Left colon (tissue), 2 donors: ENCODE results near the gene PLEKHS1. TPM values are rescaled to one million over a fixed set of nuclear protein-coding genes. Genes with fewer than 3 reads are reported as not detected.

Experiments
- ATAC-seq: fragments of 200-7000 bp; cut with Tn5 transposase; one replicate; pipeline ENCODE4 v1.9.1; 2020; ENCODE audit warnings: mild to moderate bottlenecking, moderate library complexity
- DNase-seq, 2 donors: peaks; one replicate each; pipeline ENCODE4 v3.0.0-alpha.2; 2020
- intact Hi-C, 2 donors: fragments of 100-400 bp; cut with DNase I in 1 of 2; cut with micrococcal nuclease in 1 of 2; formaldehyde crosslinking; loops; one replicate each; pipeline versions ENCODE4 v1.11.2 to v1.14.0; 2022; cut with DNase I, micrococcal nuclease
- long read RNA-seq: library from polyadenylated mRNA; unstranded; transcript quantifications from one replicate; pipeline ENCODE4 v2.0.0, GENCODE V29; 2021
- total RNA-seq, 2 donors: library from RNA; stranded (reverse); fragmentation: NEBNext Ultra II Directional; extraction: Animal tissue kit (Norgen Biotek cat#: 25700); gene quantifications; one replicate each; pipeline ENCODE4 v1.2.1, GENCODE V29; 2021
- donor health status: DM: no; HTN: no; CAD: no.
- donor health status: DM: yes; HTN: yes; CAD: no.

PLEKHS1 gene
- total RNA-seq = 10 to 100 TPM in 1 of 2 donors, 1 to 10 TPM in 1; 6.6 to 12.2 TPM
- long read RNA-seq, partial matches to known transcripts = 0 of 2 reads
- long read RNA-seq, other reads (novel, unspliced or antisense) = 2 of 2 reads

GRCh38 chr10:113751181-113751732 is at the start of gene PLEKHS1:
TSS of gene PLEKHS1 (plus strand) at chr10:113751682. CDS start at chr10:113755278, 3,596 bp downstream.
- intact Hi-C loops = no loop called here
- ATAC-seq (peak; percentile 31), DNase-seq (no peak)

DNA sequence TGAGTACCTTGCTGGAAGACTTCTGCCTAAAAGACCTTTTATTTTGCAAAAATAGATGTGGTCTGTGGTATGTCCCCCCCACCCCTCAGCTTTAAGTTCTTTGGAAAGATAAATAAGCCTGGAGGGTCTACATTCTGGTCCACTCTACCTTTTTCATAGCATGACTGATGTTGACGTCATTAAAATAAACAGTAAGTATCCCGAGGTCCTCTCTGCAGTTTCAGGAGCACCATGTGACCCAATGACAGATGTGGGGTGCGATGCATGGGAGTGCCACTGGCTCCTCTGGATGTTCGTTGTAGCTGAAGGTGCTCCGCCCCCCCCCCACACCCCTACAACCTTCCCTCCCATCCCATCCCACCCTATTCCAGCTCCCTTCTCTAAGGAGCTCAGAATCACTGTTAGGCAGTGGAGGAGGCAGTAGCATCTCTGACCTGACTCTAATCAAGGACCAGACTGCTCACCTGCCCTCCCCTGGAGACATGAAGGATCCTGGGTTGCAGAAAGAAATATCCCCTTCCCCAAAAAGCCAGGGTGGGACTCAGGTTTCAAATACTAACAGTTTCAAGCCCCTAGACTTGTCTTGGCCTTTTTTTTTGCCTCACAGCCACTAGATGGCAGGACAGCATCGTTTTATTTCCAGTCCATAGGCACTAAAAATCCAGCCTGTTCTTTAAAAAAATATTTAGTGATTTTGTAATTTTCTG is 46.7 kb upstream of the PLEKHS1 start:
- DNase-seq = no peak
- intact Hi-C loops = loop anchor here in 1 of 2 donors (5.0 kb wide), 1 partner anchor 398 kb away; no protein-coding TSS in a partner anchor
- ATAC-seq = peak; percentile 63

- ATAC-seq (no peak), DNase-seq (no peak)
- intact Hi-C loops = loop anchor here in 1 of 2 donors (5.0 kb wide), 1 partner anchor 397 kb away; no protein-coding TSS in a partner anchor
Measured at GRCh38 chr10:113705344-113705652, 46.2 kb upstream of the PLEKHS1 start.

DNA sequence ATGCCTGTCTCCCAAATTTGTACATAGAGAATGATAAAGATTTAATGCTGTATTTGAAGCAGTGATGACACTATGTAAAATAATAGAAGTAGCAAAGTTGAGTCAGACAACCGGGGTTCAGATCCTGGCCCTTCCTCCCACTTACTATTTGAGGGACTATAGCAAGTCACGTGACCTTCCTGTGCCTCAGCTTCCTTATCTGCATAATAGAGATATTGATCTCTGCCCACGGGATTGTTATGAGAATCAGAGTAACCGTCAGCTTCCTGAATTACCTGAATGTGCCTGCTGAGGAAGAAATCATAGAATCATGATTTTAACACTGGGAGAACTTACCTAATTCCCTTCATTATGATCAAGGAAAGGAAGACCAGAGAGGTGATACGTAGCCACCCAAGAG is 44.9 kb upstream of the PLEKHS1 start:
- DNase-seq (no peak), ATAC-seq (no peak)
- intact Hi-C loops = loop anchor here in 1 of 2 donors (5.0 kb wide), 1 partner anchor 396 kb away; no protein-coding TSS in a partner anchor

DNA sequence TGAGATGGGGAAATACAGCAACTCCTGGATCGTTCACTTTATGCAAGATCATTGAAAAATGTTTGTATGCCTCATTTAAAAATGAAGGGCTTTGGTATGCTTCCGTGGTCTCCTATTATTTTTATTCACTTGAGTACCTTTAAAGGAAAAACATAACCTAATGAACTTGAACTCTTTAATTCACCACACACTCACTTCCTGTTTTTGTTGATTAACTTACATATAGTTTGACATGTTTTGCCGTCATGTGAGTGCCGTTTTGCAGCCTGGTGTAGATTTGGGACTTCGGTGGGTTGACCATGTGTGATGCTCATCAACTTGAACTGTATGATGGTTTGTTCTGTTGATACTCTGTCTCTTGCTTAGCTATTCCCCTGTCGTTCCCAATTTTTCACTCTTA is 42.8 kb upstream of the PLEKHS1 start:
- intact Hi-C loops = loop anchor here in 1 of 2 donors (5.0 kb wide), 1 partner anchor 394 kb away; no protein-coding TSS in a partner anchor
- DNase-seq (no peak), ATAC-seq (no peak)

DNA sequence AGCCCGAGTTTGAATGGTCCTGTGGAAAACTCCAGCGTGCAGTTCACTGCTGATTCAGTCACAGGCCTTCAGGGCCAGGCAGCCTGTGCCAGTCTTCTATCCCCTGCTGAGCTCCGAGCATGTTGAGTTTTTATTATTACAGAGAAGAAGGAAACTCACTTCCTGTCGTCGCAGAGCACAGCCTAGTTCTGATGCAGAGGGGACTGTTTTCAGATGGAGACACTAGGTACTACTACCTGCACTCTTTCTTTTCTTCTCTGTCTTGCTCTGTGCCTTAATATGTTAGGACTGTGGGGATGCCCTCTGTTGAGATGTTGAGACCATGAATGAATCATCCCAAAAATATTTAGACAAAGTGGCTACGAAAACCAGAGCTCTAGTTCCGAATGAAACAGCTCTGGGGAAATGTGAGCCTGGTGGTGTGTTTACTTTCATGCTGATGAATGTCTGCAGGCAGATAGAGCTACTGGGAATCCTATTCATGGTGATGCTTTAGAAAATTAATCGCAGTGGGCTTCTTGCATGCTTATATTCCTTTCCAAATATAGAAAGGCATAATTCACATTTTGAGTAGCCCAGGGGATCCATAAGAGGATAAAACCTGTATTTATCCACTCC is 42.2 kb upstream of the PLEKHS1 start:
- DNase-seq = no peak
- no peak for ATAC-seq
- intact Hi-C loops = loop anchor here in 1 of 2 donors (5.0 kb wide), 1 partner anchor 393 kb away; no protein-coding TSS in a partner anchor

DNA sequence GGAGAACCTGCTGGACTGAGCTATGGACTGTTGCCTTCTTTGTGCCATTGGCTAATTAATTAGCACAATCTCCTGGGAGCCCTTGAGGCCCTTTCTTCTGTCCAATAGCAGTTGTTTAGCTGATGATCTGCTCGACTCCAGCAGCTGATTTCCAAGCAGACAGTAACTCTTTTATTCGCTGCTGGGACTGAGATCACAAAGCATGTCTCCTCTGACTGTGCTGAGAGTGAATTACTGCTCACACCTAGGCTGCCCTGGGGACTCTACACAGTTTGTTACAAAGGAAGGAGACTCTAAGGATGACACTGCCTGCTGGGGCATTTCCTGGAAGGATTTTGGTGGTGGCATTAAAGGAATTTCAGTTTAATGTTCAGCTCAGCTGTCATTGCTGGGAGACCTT is 40.3 kb upstream of the PLEKHS1 start:
- intact Hi-C loops = no loop called here
- DNase-seq (no peak), ATAC-seq (no peak)

DNA sequence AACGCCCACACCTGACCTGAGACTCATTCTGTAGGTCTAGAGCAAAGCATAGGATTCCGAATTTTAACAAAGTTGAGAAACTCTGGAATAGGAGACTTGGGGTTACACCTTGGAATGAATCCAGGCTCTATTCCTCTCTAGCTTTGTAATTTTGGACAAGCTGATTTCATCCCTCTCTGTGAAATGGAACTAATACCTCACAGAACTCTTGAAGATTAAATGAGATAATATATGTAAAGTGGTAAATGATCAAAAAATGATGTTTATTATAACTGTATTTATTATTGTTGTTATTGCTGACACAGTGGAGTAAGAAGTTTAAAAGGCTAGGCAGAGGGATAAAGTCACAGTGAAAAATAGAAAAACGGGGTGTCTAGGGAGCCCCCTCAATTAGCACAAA is 39.5 kb upstream of the PLEKHS1 start:
- no peak for DNase-seq
- intact Hi-C loops = no loop called here

GRCh38 chr10:113712755-113713639 is 38.5 kb upstream of the PLEKHS1 start:
- DNase-seq (peak in 1 of 2 donors; percentile 52), ATAC-seq (peak; percentile 92)
- intact Hi-C loops = no loop called here

More for the DNA sequence above, 39.5 kb upstream of the PLEKHS1 start:
- no peak for ATAC-seq

GRCh38 chr10:113713640-113713982 is 37.9 kb upstream of the PLEKHS1 start:
- ATAC-seq (peak; percentile 58), DNase-seq (no peak)
- intact Hi-C loops = no loop called here

DNA sequence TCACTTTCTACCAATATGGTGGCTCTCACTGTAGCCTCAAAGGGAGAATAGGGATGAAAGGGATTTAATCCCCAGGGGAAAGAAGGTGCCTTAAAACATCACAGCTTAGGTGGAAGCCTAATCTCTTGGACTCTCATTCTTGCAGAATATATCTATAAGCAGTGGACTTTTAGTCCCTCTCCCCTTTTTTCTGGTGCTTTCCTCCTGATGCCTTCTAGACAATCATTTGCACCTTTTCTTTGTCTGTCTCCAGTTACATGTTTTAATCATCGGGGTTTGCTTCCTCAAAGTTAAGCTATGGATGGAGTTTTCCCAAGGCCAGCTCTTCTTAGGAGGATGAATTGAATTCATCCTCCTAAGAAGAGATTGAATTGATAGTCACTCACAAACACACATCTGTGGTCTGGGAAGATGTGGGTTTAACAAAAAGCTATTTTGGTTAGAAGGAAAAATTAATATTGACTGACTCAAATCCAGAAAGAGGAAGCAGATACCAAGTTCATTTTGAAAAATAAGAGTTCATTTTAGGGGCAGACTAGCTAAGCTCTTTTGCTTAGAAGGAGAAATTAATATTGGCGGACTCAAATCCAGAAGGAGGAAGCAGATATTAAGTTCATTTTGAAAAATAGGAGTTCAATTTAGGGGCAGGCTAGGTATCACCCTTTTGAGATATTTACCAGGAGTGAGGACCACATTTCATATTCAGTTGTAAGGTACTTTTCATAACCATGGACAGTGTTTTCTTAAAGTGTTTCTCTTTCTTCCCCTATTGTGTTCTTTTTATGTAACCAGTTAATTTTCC is 35.2 kb upstream of the PLEKHS1 start:
- no peak for ATAC-seq
- intact Hi-C loops = no loop called here

GRCh38 chr10:113718969-113719822 is 32.3 kb upstream of the PLEKHS1 start:
- peak; percentile 80 to 90 for DNase-seq
- intact Hi-C loops = no loop called here
- ATAC-seq = peak; percentile 94

More for the DNA sequence above, 35.2 kb upstream of the PLEKHS1 start:
- no peak for DNase-seq

DNA sequence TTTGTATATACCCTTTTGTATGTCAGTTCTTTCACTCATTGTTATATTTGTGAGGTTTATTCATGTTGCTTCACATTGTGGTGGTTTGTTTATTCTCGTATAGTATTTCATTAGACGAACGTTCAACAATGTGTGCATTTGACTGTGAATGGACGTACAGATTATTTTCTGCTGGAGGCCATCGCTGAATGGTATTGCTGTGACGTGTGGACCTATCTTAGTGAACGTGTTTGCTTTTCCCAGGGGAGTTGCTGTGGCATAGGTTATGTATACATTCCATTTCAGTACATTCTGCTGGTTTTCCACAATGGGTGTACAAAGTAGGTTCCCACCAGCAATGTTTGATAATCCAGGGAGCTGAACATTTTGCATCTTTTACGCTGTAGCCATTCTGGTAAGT is 31.1 kb upstream of the PLEKHS1 start:
- ATAC-seq = peak; percentile 34
- intact Hi-C loops = no loop called here
- no peak for DNase-seq

- DNase-seq (no peak), ATAC-seq (no peak)
- intact Hi-C loops = no loop called here
Measured at GRCh38 chr10:113732160-113732881, 19.2 kb upstream of the PLEKHS1 start.

DNA sequence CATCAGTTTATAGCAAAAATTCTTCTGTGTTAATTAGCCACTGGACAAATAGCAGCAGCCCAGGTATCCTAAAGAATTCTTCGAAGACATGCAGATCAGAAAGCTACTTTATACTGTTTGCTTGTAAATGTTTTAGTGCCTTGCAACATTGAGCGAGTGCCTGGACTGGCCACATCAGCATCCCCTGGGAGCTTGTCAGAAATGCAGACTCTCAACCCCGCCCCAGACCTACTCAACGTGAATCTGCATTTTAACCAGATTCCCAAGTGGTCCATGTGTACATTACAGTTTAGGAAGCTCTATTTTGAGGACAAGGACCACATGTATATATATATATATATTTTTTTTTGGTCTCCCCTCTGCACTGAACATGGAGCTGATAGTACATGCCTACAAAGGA is 18.5 kb upstream of the PLEKHS1 start:
- ATAC-seq (no peak), DNase-seq (no peak)
- intact Hi-C loops = no loop called here

DNA sequence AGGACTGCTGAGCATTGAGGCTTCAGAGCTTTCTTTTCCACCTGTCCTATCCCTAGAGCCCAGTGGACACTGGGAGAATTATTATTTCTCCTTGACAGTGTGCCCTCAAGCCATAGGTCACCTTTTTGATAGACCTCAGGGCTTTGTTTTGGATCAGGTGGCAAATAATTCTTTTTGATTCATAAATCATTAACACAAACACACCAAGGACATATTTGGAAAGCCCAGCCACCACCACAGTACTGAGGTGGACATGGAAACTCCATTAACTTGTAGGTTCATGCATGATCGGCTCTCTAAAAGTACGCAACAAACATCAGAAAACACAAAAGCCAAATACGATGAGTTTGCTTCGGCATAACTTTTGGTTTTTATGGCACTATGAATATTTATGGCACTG is 17.8 kb upstream of the PLEKHS1 start:
- intact Hi-C loops = no loop called here
- ATAC-seq (no peak), DNase-seq (no peak)

- DNase-seq = no peak
- peak; percentile 96 for ATAC-seq
- intact Hi-C loops = no loop called here
Measured at GRCh38 chr10:113735913-113736312, 15.6 kb upstream of the PLEKHS1 start.
